HepG2 (cell line): ENCODE data around the gene PPFIA2. TPM values are rescaled to one million over a fixed set of nuclear protein-coding genes. Genes with fewer than 3 reads are reported as not detected.

Experiments used
- ATAC-seq: fragments of 200-7000 bp; cut with Tn5 transposase; 3 replicates; pipeline ENCODE4 v1.9.1; 2020; ENCODE audit warnings: mild to moderate bottlenecking, moderate library complexity
- BruUV-seq: library from RNA; stranded (reverse); fragments of 400-500 nt; replicated peaks from 2 replicates; lab custom pipeline; 2021; lab: Mats Ljungman, UMichigan
- CTCF ChIA-PET: fragments of 300-600 bp; formaldehyde crosslinking; extraction: SDS; loops from one replicate; lab custom pipeline; 2021; ENCODE audit warnings: low total read pairs, inconsistent platforms, low intra/inter-chr PET ratio; lab: Yijun Ruan, JAX
- POLR2A ChIA-PET: fragments of 350-600 bp; sonication (Branson Sonifier 250); formaldehyde crosslinking; loops from one replicate; lab custom pipeline; 2020; ENCODE audit warnings: antibody characterized with exemption, inconsistent platforms; lab: Yijun Ruan, JAX
- DNase-seq: peaks from one replicate; pipeline ENCODE4 v3.0.0-alpha.2; 2015; ENCODE audit warnings: low spot score
- FAIRE-seq: peaks from 3 replicates; lab custom pipeline; 2011; peaks lifted over from hg19 to GRCh38; lab: Jason Lieb, UNC
- H2AFZ ChIP-seq: one replicate; pipeline ENCODE4 v1.6.1; 2011; ENCODE audit warnings: low read length, inconsistent platforms
- H3K27ac ChIP-seq: fragments of 300-600 bp; 3 replicates; pipeline ENCODE4 v1.8.0; 2011; ENCODE audit warnings: mixed run types, mild to moderate bottlenecking, mixed read lengths, low read length, inconsistent platforms; ENCODE audit not compliant: insufficient read depth; ENCODE audit errors: extremely low read length
- H3K27me3 ChIP-seq, 2 experiments: fragments of 200-600 bp in 1 of 2; 2 replicates in 1 of 2; 3 replicates in 1 of 2; pipeline versions ENCODE4 v1.6.0 to v1.8.0; 2011; ENCODE audit warnings: low read length in 2 of 2, mild to moderate bottlenecking in 2 of 2, moderate library complexity in 2 of 2, inconsistent platforms in 1 of 2; ENCODE audit not compliant: insufficient read depth in 2 of 2, control insufficient read depth in 1 of 2
- H3K36me3 ChIP-seq, 2 experiments: fragments of 200-600 bp in 1 of 2; replicated peaks in 1 of 2; 2 replicates in 1 of 2; 3 replicates in 1 of 2; pipeline versions ENCODE4 v1.5.1 to v1.8.0; 2011; ENCODE audit warnings: low read length in 2 of 2, inconsistent platforms in 1 of 2; ENCODE audit not compliant: insufficient read depth in 2 of 2, control insufficient read depth in 1 of 2
- H3K4me1 ChIP-seq: 2 replicates; pipeline ENCODE4 v1.5.1; 2012; ENCODE audit warnings: low read length, inconsistent platforms; ENCODE audit not compliant: insufficient read depth
- H3K4me2 ChIP-seq: 2 replicates; pipeline ENCODE4 v1.6.0; 2011; ENCODE audit warnings: low read depth, low read length, inconsistent platforms
- H3K4me3 ChIP-seq, 3 experiments: fragments of 200-600 bp in 1 of 3; sonication (generic), shearing (Covaris generic) in 1 of 3; replicated peaks in 1 of 3; 2 replicates each; pipeline ENCODE4 v1.5.1; 2011 to 2016; ENCODE audit warnings: low read length in 3 of 3, inconsistent platforms in 2 of 3, low read depth in 2 of 3, mild to moderate bottlenecking in 2 of 3, control low read depth in 1 of 3, mixed read lengths in 1 of 3; ENCODE audit not compliant: insufficient read depth in 1 of 3
- H3K79me2 ChIP-seq: one replicate; pipeline ENCODE4 v1.6.1; 2011; ENCODE audit warnings: low read length, inconsistent platforms; ENCODE audit not compliant: insufficient read depth
- H3K9ac ChIP-seq: 2 replicates; pipeline ENCODE4 v1.6.0; 2011; ENCODE audit warnings: mild to moderate bottlenecking, low read depth, low read length, inconsistent platforms; ENCODE audit not compliant: insufficient read depth
- H3K9me3 ChIP-seq: 2 replicates; pipeline ENCODE4 v1.5.1; 2012; ENCODE audit warnings: mild to moderate bottlenecking, low read length
- H4K20me1 ChIP-seq: 2 replicates; pipeline ENCODE4 v1.6.0; 2011; ENCODE audit warnings: inconsistent platforms, mild to moderate bottlenecking, low read length, moderate library complexity; ENCODE audit not compliant: insufficient read depth
- ARNTL ChIP-seq: sonication (generic); formaldehyde crosslinking; IDR thresholded peaks from 2 replicates; pipeline ENCODE4 v1.4.0; 2020; ENCODE audit warnings: mild to moderate bottlenecking, missing genetic modification reagents
- CEBPB ChIP-seq: IDR thresholded peaks from 2 replicates; pipeline ENCODE4 v1.6.1; 2011; ENCODE audit warnings: low read depth, low read length, improper control_type of control experiment, borderline replicate concordance
- HNRNPK ChIP-seq: fragments of 200-400 bp; formaldehyde crosslinking; IDR thresholded peaks from 2 replicates; pipeline ENCODE4 v1.6.1; 2018; ENCODE audit warnings: low read length, low read depth, moderate library complexity, mild to moderate bottlenecking; ENCODE audit not compliant: poor library complexity, severe bottlenecking
- SALL2 ChIP-seq: sonication (generic); formaldehyde crosslinking; IDR thresholded peaks from 2 replicates; pipeline ENCODE4 v1.8.1; 2023; ENCODE audit warnings: mild to moderate bottlenecking, missing genetic modification reagents, inconsistent platforms
- TAF1 ChIP-seq: sonication (generic); formaldehyde crosslinking; IDR thresholded peaks from 2 replicates; pipeline ENCODE4 v1.4.0; 2020; ENCODE audit warnings: missing genetic modification reagents
- ZNF180 ChIP-seq: sonication (generic); formaldehyde crosslinking; IDR thresholded peaks from 2 replicates; pipeline ENCODE4 v1.4.0; 2020; ENCODE audit warnings: low read depth, missing genetic modification reagents, borderline replicate concordance
- ZNF616 ChIP-seq: sonication (generic); formaldehyde crosslinking; IDR thresholded peaks from 2 replicates; pipeline ENCODE4 v1.5.0; 2020; ENCODE audit warnings: low read depth, mild to moderate bottlenecking, missing genetic modification reagents
- WGBS: methylation state at CpG from one replicate; pipeline ENCODE4 v1.1.6; 2017; ENCODE audit warnings: low lambda C conversion rate; 5-methylcytosine and 5-hydroxymethylcytosine counted together
- in situ Hi-C: cut with HindIII; loops from 2 replicates; pipeline ENCODE4 v1.10.0; 2017; ENCODE audit warnings: low pct_unique_long_range_greater_than_20kb; ENCODE audit not compliant: extremely low pct_ligation_motif_present
- intact Hi-C: fragments of 100-400 bp; cut with micrococcal nuclease; formaldehyde crosslinking; loops from one replicate; pipeline ENCODE4 v1.10.0; 2022; ENCODE audit not compliant: unreplicated experiment
- polyA plus RNA-seq, 8 experiments: library from polyadenylated mRNA; depleted of rRNA in 3 of 8; stranded (reverse) in 7 of 8; unstranded in 1 of 8; fragments of >200 nt; fragmentation: Illumina TruSeq in 4 of 8; extraction: Trizol in 4 of 8; gene quantifications; 2 replicates each; pipeline versions ENCODE4 v1.2.1 to v1.2.3, GENCODE V29; 2011 to 2016; ENCODE audit warnings: low read depth in 4 of 8, missing spikeins in 1 of 8, mixed read lengths in 1 of 8; ENCODE audit not compliant: insufficient read depth in 1 of 8
- total RNA-seq, 5 experiments: library from RNA; depleted of rRNA; stranded (reverse); fragments of >200 nt; fragmentation: Illumina TruSeq; extraction: Trizol; gene quantifications; 2 replicates each; pipeline ENCODE4 v1.2.3, GENCODE V29; 2016; ENCODE audit warnings: low read depth in 1 of 5
- TF ChIP-seq, protein P1 (sequence below): sonication (generic); formaldehyde crosslinking; IDR thresholded peaks from 2 replicates; pipeline ENCODE4 v1.5.0; 2020; ENCODE audit warnings: mild to moderate bottlenecking, missing genetic modification reagents, borderline replicate concordance
- TF ChIP-seq, protein P2 (sequence below): sonication (generic); formaldehyde crosslinking; IDR thresholded peaks from 2 replicates; pipeline ENCODE4 v1.5.0; 2020; ENCODE audit warnings: mild to moderate bottlenecking, missing genetic modification reagents
- TF ChIP-seq, protein P3 (sequence below): sonication (generic); formaldehyde crosslinking; IDR thresholded peaks from 2 replicates; pipeline ENCODE4 v1.5.0; 2020; ENCODE audit warnings: mild to moderate bottlenecking, missing genetic modification reagents

PPFIA2 gene
- total and polyA plus RNA-seq, 2 of the 13 experiments (the other 11 are each of a cell fraction or from before 2014, with no cell fraction given) = 0.05 TPM; not detected in 1

DNA sequence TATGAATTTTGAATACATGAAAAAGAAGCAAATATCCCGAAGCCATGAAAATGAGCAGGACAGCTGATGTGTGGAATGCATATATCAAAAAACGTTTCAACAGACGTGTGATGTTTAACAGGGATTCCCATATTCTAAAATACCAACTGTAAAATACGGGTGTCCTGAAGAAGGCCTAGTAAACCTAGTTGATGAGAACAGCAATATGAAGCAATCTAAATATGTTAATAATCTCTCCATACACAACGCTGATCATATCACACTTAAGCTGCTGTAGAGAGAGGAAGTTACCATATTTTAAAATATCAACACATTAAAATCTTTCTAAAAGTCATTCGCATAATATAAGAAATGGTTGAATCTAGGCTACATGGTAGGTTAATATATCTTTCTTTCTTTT lies 317.5 kb downstream of the PPFIA2 start:
- CTCF ChIA-PET = no interaction called here
- no peaks in the 10 kb centered on the region for H4K20me1 ChIP-seq
- no peaks in the 10 kb centered on the region for H3K4me1 ChIP-seq
- no peaks in the 10 kb centered on the region for H3K9me3 ChIP-seq
- no peak overlapping the region for H3K27ac ChIP-seq
- no peak overlapping the region for H3K4me2 ChIP-seq
- H3K4me3 ChIP-seq = no peak overlapping the region
- H3K79me2 ChIP-seq = no peaks in the 10 kb centered on the region
- FAIRE-seq (no peak), ATAC-seq (no peak), DNase-seq (no peak)
- H3K9ac ChIP-seq = no peak overlapping the region
- 10% methylated on average over 6 of the region's 6 CpGs for WGBS
- no TSS peak for BruUV-seq
- POLR2A ChIA-PET = no interaction called here
- TF ChIP-seq ZNF616 (CRISPR knock-in tag) (no peak), ARNTL (CRISPR knock-in tag) (no peak), ZNF180 (CRISPR knock-in tag) (no peak), HNRNPK (no peak)
- TF ChIP-seq, protein P1, sequence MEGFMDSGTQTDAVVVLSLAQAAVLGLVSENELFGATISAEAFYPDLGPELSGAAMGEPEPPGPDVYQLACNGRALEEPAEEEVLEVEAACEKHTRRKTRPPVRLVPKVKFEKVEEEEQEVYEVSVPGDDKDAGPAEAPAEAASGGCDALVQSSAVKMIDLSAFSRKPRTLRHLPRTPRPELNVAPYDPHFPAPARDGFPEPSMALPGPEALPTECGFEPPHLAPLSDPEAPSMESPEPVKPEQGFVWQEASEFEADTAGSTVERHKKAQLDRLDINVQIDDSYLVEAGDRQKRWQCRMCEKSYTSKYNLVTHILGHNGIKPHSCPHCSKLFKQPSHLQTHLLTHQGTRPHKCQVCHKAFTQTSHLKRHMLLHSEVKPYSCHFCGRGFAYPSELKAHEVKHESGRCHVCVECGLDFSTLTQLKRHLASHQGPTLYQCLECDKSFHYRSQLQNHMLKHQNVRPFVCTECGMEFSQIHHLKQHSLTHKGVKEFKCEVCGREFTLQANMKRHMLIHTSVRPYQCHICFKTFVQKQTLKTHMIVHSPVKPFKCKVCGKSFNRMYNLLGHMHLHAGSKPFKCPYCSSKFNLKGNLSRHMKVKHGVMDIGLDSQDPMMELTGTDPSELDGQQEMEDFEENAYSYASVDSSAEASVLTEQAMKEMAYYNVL (CRISPR knock-in tag) = no peak
- H3K27me3 ChIP-seq = no peaks in the 10 kb centered on the region
- in situ Hi-C loops = no loop called here
- H2AFZ ChIP-seq = no peak overlapping the region
- no peaks in the 10 kb centered on the region for H3K36me3 ChIP-seq
- intact Hi-C loops = loop anchor here (10.0 kb wide), 1 partner anchor 353 kb away; no protein-coding TSS in a partner anchor

DNA sequence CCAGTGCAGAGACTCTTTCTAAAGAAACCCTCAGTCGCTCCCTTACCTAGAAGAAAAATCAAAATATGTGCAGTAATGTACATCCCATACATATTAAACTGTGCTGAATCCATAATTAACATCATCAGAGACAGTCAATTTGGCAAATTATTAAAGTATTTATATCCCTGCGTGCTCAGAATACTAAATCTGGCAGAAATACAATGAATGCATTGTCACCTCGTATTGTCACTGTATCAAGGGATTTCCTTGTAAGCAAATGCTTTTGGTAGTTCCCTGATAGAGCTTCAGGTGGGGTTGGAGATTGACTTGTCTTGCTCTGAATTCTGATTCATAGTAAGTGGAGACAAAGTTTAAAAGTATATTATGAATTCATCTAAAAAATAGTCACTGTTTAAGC lies 319.1 kb downstream of the PPFIA2 start:
- Histone ChIP-seq H3K4me2 (no peak overlapping the region), H3K9me3 (no peaks in the 10 kb centered on the region), H4K20me1 (no peaks in the 10 kb centered on the region), H3K27me3 (no peaks in the 10 kb centered on the region), H3K4me1 (no peaks in the 10 kb centered on the region), H3K36me3 (no peaks in the 10 kb centered on the region), H3K9ac (no peak overlapping the region), H2AFZ (no peak overlapping the region)
- FAIRE-seq (no peak), DNase-seq (no peak), ATAC-seq (no peak)
- intact Hi-C loops (loop anchor here (10.0 kb wide), 1 partner anchor 355 kb away; no protein-coding TSS in a partner anchor), in situ Hi-C loops (no loop called here)
- POLR2A ChIA-PET = no interaction called here
- BruUV-seq = no TSS peak
- TF ChIP-seq ZNF180 (CRISPR knock-in tag) = no peak
- TF ChIP-seq, protein P2, sequence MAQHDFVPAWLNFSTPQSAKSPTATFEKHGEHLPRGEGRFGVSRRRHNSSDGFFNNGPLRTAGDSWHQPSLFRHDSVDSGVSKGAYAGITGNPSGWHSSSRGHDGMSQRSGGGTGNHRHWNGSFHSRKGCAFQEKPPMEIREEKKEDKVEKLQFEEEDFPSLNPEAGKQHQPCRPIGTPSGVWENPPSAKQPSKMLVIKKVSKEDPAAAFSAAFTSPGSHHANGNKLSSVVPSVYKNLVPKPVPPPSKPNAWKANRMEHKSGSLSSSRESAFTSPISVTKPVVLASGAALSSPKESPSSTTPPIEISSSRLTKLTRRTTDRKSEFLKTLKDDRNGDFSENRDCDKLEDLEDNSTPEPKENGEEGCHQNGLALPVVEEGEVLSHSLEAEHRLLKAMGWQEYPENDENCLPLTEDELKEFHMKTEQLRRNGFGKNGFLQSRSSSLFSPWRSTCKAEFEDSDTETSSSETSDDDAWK (CRISPR knock-in tag) = no peak
- TF ChIP-seq SALL2 (CRISPR knock-in tag) = no peak
- TF ChIP-seq, protein P3, sequence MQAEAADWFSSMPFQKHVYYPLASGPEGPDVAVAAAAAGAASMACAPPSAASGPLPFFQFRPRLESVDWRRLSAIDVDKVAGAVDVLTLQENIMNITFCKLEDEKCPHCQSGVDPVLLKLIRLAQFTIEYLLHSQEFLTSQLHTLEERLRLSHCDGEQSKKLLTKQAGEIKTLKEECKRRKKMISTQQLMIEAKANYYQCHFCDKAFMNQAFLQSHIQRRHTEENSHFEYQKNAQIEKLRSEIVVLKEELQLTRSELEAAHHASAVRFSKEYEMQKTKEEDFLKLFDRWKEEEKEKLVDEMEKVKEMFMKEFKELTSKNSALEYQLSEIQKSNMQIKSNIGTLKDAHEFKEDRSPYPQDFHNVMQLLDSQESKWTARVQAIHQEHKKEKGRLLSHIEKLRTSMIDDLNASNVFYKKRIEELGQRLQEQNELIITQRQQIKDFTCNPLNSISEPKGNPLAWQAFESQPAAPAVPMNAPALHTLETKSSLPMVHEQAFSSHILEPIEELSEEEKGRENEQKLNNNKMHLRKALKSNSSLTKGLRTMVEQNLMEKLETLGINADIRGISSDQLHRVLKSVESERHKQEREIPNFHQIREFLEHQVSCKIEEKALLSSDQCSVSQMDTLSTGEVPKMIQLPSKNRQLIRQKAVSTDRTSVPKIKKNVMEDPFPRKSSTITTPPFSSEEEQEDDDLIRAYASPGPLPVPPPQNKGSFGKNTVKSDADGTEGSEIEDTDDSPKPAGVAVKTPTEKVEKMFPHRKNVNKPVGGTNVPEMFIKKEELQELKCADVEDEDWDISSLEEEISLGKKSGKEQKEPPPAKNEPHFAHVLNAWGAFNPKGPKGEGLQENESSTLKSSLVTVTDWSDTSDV = no peak
- no peak for TF ChIP-seq TAF1 (CRISPR knock-in tag)
- TF ChIP-seq CEBPB = no peak
- TF ChIP-seq, all 625 proteins: peak for 0
- H3K79me2 ChIP-seq = no peaks in the 10 kb centered on the region
- WGBS = 4% methylated on average over 3 of the region's 3 CpGs
- H3K4me3 ChIP-seq = no peak overlapping the region
- H3K27ac ChIP-seq = no peak overlapping the region
- CTCF ChIA-PET = no interaction called here
